Stimulated activated CD8-positive, alpha-beta memory T cell treated with anti-CD3 and anti-CD28 coated beads, Interleukin-7, amount 100 ng/mL, for 48 hours (primary cell): ENCODE measurements around the gene SYT6.

Experiments used
- DNase-seq, 2 donors: peaks; one replicate each; pipeline ENCODE4 v3.0.0-alpha.2; 2020; ENCODE audit warnings: low read depth in 1 of 2; ENCODE audit errors: extremely low read depth in 1 of 2

The SYT6 gene

DNA sequence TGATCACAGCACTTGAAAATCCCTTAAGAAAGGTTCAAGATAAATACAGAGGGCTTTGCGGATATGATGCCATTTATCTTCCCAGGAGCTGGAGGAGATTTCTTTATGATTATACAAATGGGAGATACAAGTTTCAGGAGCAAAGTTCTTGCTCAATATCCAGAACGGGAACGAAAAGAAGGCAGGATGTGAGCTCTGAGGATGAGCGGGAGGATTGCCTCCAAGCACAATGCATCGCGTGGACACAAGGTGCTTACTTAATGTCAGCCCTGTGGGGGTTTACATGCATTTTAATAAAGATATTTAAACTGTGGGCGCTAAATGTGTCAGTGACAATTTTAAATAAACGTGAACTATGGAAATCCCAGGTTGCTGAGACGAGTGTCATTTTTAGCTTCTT lies 59.0 kb downstream of the SYT6 start:
- no peak for DNase-seq

- no peak for DNase-seq
Measured at GRCh38 chr1:114094363-114094634, 59.4 kb downstream of the SYT6 start.

DNA sequence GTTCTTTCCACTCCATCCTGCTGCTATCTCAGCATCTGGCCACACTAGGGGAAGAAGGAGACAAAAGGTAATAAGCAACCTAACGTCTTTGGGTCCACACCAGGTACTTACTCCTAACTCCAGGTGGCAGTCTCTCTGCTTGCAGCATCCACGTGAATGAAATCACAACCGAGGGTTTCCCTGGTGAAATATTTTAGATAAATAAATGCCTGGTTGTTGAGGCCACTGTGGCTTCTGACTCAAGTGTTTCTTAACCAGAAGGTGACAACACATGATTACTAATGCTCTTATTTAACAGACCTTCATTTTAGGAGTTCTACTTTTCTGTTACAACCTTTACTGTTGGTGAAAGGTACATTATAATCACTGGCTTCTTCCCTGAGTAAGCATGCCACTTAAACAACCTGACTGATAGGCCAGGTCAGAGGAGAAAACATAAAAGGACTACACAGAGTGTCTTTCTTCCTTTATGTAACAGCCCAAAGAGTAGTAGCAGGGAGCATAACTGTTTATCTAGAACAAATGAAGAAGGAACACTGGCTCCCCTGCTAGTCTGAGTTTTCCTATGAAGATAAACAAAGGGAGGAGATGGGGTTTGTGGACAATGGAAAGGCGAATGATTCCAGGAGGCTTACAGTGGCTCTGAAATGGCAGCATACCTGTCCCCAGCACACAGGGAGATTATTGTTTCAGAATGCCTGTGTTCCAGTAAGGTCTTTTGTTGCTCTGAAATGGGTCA lies 59.9 kb downstream of the SYT6 start:
- DNase-seq = no peak

DNA sequence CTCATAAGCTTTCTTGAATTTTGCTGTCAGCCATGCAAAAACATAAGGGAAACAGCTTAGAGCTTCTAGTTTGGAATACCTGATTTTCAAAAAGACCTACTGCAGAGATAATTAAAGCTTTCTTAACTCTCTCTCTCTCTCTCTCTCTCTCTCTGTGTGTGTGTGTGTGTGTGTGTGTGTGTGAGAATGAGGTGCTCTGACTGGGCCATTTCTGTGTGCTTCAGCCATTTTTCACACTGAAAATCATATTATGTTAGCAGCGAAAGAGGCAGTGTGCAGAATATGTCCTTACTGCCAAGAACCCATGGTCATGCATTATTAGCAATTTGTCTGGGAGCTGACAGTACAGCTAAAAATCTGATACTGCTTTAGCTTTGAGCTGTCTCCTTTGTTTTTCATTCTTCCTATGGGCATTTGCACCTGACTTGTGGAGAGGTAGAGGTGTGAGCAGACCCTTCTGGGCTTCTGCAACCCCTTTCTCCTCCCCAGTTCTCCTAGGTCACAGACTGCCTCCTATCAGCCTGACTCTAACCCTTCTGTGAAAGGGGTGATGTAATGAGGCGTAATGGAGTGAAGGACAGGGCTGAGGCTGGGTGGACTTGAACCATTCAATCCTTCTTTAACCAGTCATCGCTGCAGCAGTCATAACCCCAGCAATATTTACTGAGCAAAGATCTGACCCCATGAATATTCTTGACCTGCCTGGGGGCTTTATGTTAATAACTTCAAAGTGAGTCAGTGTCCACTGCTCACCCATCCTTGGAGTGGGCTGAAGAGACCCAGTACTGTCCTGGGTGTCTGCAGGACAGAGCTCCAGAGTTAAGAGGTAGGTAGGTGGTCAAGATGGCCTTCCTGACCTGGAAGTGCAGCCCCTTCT lies 61.2 kb downstream of the SYT6 start:
- DNase-seq = no peak

DNA sequence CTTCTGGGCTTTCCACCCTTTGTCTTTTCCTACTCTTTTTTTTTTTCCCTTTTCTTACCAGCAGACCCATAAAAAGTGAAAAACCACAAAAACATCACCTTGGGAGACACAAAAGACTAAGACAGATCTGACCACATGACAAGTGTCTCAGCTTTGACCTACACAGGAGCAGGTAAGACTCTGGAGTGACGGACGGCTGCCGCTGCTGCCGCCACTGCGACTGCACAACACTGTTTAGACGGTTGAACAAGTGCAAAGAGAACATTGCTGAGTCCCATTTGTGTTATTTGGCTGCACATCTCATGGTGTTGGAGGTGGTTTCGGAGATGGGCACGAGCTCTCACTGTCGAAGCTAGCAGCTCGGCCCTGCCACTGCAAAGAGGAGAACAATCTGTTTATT lies 62.0 kb downstream of the SYT6 start:
- DNase-seq = no peak

DNA sequence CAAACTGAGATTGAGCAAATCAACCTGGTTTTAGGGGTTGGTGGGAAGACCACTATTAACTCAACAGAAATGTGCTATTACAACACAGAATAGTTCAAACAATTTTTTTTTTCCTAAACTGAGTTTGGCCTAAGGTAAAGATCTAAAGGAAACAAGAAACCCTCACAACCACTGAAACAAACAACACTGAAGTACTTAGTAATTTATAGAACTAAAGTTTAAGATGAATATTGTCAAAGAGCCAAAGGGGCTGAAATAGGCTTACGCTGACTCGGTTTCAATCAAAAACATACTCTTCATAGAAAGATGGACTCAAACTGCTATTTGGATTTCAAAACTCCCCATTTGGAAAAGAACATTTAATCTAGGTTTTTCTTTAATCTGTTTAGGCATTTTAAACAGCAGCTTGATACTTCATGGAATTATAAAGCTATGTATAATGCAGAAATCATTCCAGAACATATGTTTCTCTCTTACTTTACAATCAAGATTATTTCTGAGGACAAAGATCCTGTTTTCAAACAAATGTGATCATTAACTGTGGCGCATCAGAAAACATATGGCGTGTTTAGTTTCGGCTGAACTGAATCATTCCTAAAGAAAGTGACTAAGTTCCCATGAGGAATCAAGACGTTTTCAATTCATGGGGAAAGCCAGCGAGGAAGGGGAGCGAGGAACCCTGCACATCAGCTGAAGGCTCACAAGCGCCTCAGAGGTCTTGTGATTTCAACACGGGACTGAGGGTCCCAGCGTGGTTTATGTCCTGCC lies 62.7 kb downstream of the SYT6 start:
- no peak for DNase-seq

GRCh38 chr1:114089502-114090138 lies 64.0 kb downstream of the SYT6 start:
- DNase-seq = no peak

GRCh38 chr1:114088392-114089299 lies 65.0 kb downstream of the SYT6 start:
- DNase-seq = no peak

- DNase-seq = no peak
Measured at GRCh38 chr1:114087495-114087894, 66.2 kb downstream of the SYT6 start.

- no peak for DNase-seq
Measured at GRCh38 chr1:114086601-114087368, 66.9 kb downstream of the SYT6 start.

DNA sequence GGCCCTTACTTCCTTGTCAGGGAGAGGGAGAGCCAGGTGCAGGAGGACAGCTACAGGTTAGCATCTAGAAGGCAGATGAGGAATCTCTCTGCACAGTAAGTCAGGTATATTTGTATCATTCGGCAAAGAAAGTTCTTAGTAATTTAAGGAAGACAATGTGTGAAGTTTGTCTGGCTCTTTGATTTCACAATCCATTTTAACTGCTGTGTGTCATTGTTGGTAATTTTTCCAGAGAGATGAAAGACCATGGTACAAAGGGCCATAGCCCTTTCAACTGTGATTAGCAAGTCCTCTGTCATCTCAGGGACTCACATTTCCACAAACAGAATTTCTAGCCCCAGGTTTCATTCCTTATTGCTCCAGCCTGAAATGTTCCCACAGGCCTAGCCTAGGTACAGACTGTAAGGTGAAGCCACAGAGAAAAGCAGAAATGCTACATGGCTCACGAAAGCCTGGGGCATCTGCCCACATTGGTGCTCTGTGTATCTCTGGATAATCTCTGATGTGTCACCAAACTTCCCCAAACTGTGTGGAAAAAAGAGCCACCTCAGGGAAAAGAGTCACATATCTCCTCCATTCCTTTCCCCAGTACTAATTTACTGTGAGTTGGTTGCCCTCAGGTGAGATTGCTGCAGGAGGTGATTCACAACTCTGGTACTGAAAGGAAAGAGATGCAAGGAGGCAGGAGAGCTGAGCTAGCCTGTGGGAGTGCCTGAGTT lies 70.6 kb downstream of the SYT6 start:
- DNase-seq = no peak

- DNase-seq = no peak
Measured at GRCh38 chr1:114082304-114082630, 71.4 kb downstream of the SYT6 start.

GRCh38 chr1:114081437-114082303 lies 72.0 kb downstream of the SYT6 start:
- DNase-seq = no peak

- DNase-seq = no peak
Measured at GRCh38 chr1:114080511-114081436, 72.9 kb downstream of the SYT6 start.

DNA sequence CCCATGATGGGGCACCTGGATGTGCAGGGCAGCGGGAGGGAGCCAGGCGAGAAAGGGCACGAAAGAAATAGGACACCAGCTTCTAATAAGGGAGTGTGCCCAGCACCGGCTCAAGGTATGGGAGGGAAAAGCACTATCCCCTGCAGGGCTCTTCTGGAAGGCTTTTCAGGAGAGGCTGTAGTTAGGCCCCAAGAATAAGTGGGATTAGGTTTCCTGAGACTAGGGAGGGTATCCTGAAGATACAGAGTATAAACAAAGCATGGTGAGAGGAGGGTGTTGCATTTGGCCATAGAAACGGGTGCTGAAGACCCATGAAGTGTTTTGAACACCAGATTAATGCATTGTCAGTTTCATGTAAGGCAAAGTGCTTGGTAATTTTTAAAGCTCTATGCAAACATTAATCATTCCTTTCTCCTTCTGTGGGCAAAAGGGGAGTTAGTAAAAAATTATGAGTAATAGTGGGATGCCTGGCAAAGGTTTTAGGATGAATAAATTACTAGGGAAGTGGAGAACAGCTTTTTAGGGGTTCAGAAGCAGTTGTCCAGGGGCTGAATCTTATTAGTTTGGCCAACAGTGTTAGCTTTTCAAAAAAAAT lies 74.0 kb downstream of the SYT6 start:
- no peak for DNase-seq

DNA sequence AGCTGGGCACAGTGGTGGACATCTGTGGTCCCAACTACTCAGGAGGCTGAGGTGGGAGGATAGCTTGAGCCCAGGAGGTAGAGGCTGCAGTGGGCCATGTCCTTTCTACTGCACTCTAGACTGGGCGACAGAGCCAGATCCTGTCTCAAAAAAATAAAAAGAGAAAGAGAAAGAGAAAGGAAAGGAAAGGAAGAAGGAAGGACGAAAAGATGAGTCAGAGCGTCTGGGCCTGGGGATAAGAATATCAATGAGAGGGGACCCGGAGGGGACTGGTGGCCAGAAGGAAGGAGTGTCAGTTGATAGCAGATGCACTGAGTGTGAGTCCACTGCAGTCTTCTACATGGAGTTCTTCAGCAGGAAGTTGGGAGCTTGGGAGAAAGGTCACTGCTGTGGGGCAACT lies 75.6 kb downstream of the SYT6 start:
- DNase-seq = no peak

GRCh38 chr1:114077188-114077587 lies 76.5 kb downstream of the SYT6 start:
- no peak for DNase-seq
